ENCODE measurements around the gene SCYGR8. TPM values are rescaled to one million over a fixed set of nuclear protein-coding genes. Genes with fewer than 3 reads are reported as not detected.

The SCYGR8 gene, protein sequence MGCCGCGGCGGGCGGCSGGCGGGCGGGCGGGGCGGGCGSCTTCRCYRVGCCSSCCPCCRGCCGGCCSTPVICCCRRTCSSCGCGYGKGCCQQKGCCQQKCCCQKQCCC
- not detected in 2 replicates for total RNA-seq

DNA sequence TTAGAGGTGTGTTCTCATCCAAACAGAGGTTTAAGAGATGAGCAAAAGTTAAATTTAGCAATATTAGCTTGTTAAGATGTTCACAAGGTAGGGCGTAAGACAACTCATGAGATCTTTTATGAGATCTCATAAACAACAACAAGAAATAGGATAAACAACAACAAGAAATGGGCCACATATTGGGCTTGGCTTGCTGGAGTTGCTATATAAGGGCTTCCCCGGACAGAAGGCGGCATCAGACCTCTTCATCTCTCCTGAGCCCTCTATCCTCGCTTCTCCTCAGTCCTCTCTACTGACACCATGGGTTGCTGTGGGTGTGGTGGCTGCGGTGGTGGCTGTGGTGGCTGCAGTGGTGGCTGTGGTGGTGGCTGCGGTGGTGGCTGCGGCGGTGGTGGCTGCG is at the start of gene SCYGR8:
Gene SCYGR8 (plus strand): TSS at position 301 of the 400 bp plus-strand sequence. CDS start 0 bp downstream, at position 301.

DNA sequence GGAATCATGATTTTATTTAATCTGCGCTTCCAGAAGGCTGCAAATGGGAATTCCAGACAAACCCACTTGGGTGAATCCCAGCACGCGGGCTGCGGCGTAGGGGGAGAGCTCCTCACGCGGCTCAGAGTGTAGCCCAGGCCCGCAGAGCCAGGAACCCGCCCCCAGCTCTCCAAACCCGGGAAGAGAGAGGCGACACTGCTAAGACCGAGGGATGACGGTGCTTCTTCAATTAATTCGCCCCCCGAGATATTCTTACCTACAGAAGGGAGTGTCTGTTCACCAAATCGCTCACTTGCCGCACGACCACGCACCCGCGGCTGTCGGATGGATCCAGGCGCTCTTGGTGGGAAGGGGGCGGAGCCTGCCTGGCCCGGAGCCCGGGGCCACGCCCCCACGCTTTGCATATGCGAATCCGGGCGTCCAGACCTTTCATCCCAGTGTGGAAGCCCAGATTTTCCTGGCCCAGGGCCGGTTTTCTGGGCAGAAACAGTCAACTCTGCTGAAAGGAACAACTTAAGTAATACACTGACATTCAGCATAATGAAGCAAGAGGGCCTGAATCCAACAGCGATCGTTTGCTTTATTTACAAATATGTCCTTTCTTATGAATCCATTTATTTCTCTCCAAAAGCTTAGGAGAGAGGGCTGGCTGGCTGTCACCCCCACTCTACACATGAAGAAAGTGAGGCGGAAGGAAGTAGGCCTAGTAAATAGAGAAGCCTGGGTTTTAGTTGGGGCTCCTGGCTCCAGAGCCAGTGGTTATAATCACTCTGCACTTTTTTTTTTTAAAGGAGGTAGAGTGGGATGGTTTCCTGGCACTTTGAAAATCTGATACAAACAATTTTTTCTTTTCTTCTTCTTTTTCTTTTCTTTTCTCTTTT is 27.8 kb upstream of the SCYGR8 start, which contains the start of gene SLC19A3:
Gene SLC19A3 (minus strand): TSS at position 342 of the 881 bp plus-strand sequence. CDS start 15,710 bp downstream, outside the sequence.

DNA sequence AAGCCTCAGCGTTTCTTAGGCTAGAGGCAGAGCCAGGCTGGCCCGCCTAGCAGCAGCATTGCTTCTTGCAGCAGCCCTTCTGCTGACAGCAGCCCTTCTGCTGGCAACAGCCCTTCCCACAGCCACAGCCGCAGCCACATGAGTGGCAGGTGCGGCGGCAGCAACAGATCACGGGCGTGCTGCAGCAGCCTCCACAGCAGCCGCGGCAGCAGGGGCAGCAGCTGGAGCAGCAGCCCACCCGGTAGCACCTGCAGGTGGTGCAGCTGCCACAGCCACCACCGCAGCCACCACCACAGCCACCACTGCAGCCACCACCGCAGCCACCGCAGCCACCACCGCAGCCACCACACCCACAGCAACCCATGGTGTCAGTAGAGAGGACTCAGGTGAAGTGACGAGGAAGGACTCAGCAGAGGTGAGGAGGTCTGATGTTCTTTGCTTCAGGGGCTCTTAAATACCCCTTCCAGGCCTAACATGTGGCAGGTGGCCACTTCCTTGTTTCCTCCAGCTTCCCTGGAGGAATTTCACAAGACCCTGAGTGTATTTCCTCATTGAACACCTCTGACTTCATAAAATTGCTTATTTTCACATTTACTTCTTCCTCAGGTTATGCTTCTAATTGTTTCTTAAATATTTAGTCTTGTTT is 21.2 kb upstream of the SCYGR8 start, which contains the start of gene SCYGR6:
Gene SCYGR6 (minus strand): TSS at position 364 of the 646 bp plus-strand sequence. CDS start 0 bp downstream, at position 364.

DNA sequence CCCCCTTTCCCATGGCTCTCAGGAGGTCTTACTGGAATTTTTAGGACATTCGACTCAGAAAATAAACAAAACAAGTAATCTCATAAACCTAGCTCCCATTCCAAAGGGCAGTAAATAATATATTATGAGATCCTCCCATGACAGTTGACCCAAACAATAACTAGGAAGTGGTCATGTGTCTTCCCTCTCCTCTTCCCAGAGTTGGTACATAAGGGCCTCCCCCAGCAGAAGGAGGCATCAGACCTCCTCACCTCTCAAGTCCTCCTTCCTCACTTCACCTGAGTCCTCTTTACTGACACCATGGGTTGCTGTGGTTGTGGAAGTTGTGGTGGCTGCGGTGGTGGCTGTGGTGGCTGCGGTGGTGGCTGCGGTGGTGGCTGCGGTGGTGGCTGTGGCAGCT is 17.7 kb upstream of the SCYGR8 start, which contains the start of gene SCYGR7:
Gene SCYGR7 (plus strand): TSS at position 301 of the 400 bp plus-strand sequence. CDS start 0 bp downstream, at position 301.

Other genes starting within 250 kb of the SCYGR8 start
- gene SCYGR2, start 147.0 kb upstream of the SCYGR8 start, total RNA-seq: not detected in 2 replicates
- gene SCYGR3, start 131.1 kb upstream of the SCYGR8 start, total RNA-seq: not detected in 2 replicates
- 0.09 TPM in 1 of 2 replicates, not detected in the other for gene SCYGR4, start 128.4 kb upstream of the SCYGR8 start, total RNA-seq
- not detected in 2 replicates for gene SCYGR5, start 79.1 kb upstream of the SCYGR8 start, total RNA-seq
- gene SLC19A3, start 27.9 kb upstream of the SCYGR8 start, total RNA-seq: 1.0 and 2.1 TPM in 2 replicates
- gene SCYGR6, start 21.1 kb upstream of the SCYGR8 start, total RNA-seq: not detected in 2 replicates
- gene SCYGR7, start 17.6 kb upstream of the SCYGR8 start, total RNA-seq: not detected in 2 replicates
- 0.28 TPM in 1 of 2 replicates, not detected in the other for gene CCL20, start 67.9 kb downstream of the SCYGR8 start, total RNA-seq
- gene DAW1, start 125.7 kb downstream of the SCYGR8 start, total RNA-seq: 0.14 and 0.55 TPM in 2 replicates